HEK293 (cell line): ENCODE results near the gene LSM7.

Source experiments
- CTCF ChIA-PET: fragments of 350-600 bp; formaldehyde crosslinking; extraction: SDS; loops from one replicate; lab custom pipeline; 2021; ENCODE audit warnings: antibody characterized with exemption; lab: Yijun Ruan, JAX
- POLR2A ChIA-PET: fragments of 300-600 bp; formaldehyde crosslinking; extraction: SDS; loops from one replicate; lab custom pipeline; 2020; ENCODE audit warnings: antibody characterized with exemption, inconsistent platforms; lab: Yijun Ruan, JAX
- H3K27ac ChIP-seq: fragments of 200-500 bp; sonication (Bioruptor generic); 2 replicates; pipeline ENCODE4 v1.5.1; 2014; ENCODE audit warnings: low read depth, low read length, control low read depth, inconsistent platforms; ENCODE audit errors: extremely low read depth
- H3K36me3 ChIP-seq, 2 experiments: fragments of 200-500 bp in 1 of 2; sonication (Bioruptor generic) in 1 of 2; 1 replicate in 1 of 2; 2 replicates in 1 of 2; pipeline ENCODE4 v1.5.1; 2014 to 2017; ENCODE audit warnings: inconsistent platforms in 2 of 2, low read length in 2 of 2; ENCODE audit not compliant: control insufficient read depth in 2 of 2, insufficient read depth in 1 of 2
- H3K4me1 ChIP-seq: fragments of 200-500 bp; sonication (Bioruptor generic); 2 replicates; pipeline ENCODE4 v1.5.1; 2014; ENCODE audit warnings: mild to moderate bottlenecking, low read length, inconsistent platforms; ENCODE audit not compliant: control insufficient read depth, insufficient read depth
- H3K4me3 ChIP-seq: 2 replicates; pipeline ENCODE4 v1.5.1; 2011; ENCODE audit warnings: low read depth, mild to moderate bottlenecking, control low read depth, low read length, moderate library complexity
- H3K9me3 ChIP-seq: fragments of 200-500 bp; sonication (Bioruptor generic); 2 replicates; pipeline ENCODE4 v1.5.1; 2014; ENCODE audit warnings: low read depth, low read length, inconsistent platforms; ENCODE audit not compliant: control insufficient read depth, insufficient read depth
- GFI1B ChIP-seq: fragments of 450-650 bp; formaldehyde crosslinking; IDR thresholded peaks from 2 replicates; pipeline ENCODE4 v1.5.1; 2016; ENCODE audit warnings: missing biosample characterization, missing genetic modification characterization
- SETDB1 ChIP-seq: IDR thresholded peaks from one replicate; pipeline ENCODE4 v1.6.1; 2017; ENCODE audit warnings: mild to moderate bottlenecking, low read length, moderate library complexity, mixed read lengths; ENCODE audit not compliant: insufficient read length
- ZFP3 ChIP-seq: fragments of 450-650 bp; formaldehyde crosslinking; IDR thresholded peaks from 2 replicates; pipeline ENCODE4 v1.5.1; 2016; ENCODE audit warnings: low read depth, missing biosample characterization, missing genetic modification characterization
- ZFP69B ChIP-seq: fragments of 450-650 bp; formaldehyde crosslinking; IDR thresholded peaks from 2 replicates; pipeline ENCODE4 v1.5.1; 2016; ENCODE audit warnings: missing biosample characterization, missing genetic modification characterization
- ZNF184 ChIP-seq: fragments of 450-650 bp; IDR thresholded peaks from 2 replicates; pipeline ENCODE4 v1.5.1; 2018; ENCODE audit warnings: missing biosample characterization, mild to moderate bottlenecking, missing genetic modification characterization
- ZNF211 ChIP-seq: fragments of 450-650 bp; formaldehyde crosslinking; IDR thresholded peaks from 2 replicates; pipeline ENCODE4 v1.5.1; 2016; ENCODE audit warnings: low read depth, missing biosample characterization, missing genetic modification characterization
- ZNF302 ChIP-seq: fragments of 450-650 bp; formaldehyde crosslinking; IDR thresholded peaks from 2 replicates; pipeline ENCODE4 v1.5.1; 2016; ENCODE audit warnings: missing biosample characterization, missing genetic modification characterization, low read depth
- ZNF350 ChIP-seq: fragments of 450-650 bp; formaldehyde crosslinking; IDR thresholded peaks from 2 replicates; pipeline ENCODE4 v1.5.0; 2017; ENCODE audit warnings: missing biosample characterization, mild to moderate bottlenecking, missing genetic modification characterization
- ZNF37A ChIP-seq: fragments of 450-650 bp; IDR thresholded peaks from 2 replicates; pipeline ENCODE4 v1.5.1; 2018; ENCODE audit warnings: missing biosample characterization, missing genetic modification characterization
- ZNF530 ChIP-seq: fragments of 450-650 bp; formaldehyde crosslinking; IDR thresholded peaks from 2 replicates; pipeline ENCODE4 v1.5.1; 2016; ENCODE audit warnings: low read depth, missing biosample characterization, missing genetic modification characterization
- ZNF548 ChIP-seq: fragments of 450-650 bp; formaldehyde crosslinking; IDR thresholded peaks from 2 replicates; pipeline ENCODE4 v1.5.1; 2016; ENCODE audit warnings: missing biosample characterization, missing genetic modification characterization
- ZNF555 ChIP-seq: fragments of 450-650 bp; formaldehyde crosslinking; conservative IDR thresholded peaks from 2 replicates; pipeline ENCODE4 v1.5.1; 2017; ENCODE audit warnings: missing biosample characterization, mild to moderate bottlenecking, missing genetic modification characterization, inconsistent platforms
- ZNF558 ChIP-seq: fragments of 450-650 bp; formaldehyde crosslinking; IDR thresholded peaks from 2 replicates; pipeline ENCODE4 v1.5.1; 2016; ENCODE audit warnings: missing biosample characterization, missing genetic modification characterization
- ZNF768 ChIP-seq: fragments of 450-650 bp; formaldehyde crosslinking; IDR thresholded peaks from 2 replicates; pipeline ENCODE4 v1.5.1; 2018; ENCODE audit warnings: missing biosample characterization, mild to moderate bottlenecking, missing genetic modification characterization
- TF ChIP-seq, protein P1 (sequence below): fragments of 450-650 bp; formaldehyde crosslinking; IDR thresholded peaks from 2 replicates; pipeline ENCODE4 v1.5.1; 2016; ENCODE audit warnings: missing biosample characterization, missing genetic modification characterization, borderline replicate concordance
- TF ChIP-seq, protein P2 (sequence below): fragments of 450-650 bp; formaldehyde crosslinking; IDR thresholded peaks from 2 replicates; pipeline ENCODE4 v1.5.1; 2016; ENCODE audit warnings: missing biosample characterization, missing genetic modification characterization
- TF ChIP-seq, protein P3 (sequence below): fragments of 450-650 bp; formaldehyde crosslinking; IDR thresholded peaks from 2 replicates; pipeline ENCODE4 v1.5.1; 2016; ENCODE audit warnings: missing biosample characterization, missing genetic modification characterization

The LSM7 gene

DNA sequence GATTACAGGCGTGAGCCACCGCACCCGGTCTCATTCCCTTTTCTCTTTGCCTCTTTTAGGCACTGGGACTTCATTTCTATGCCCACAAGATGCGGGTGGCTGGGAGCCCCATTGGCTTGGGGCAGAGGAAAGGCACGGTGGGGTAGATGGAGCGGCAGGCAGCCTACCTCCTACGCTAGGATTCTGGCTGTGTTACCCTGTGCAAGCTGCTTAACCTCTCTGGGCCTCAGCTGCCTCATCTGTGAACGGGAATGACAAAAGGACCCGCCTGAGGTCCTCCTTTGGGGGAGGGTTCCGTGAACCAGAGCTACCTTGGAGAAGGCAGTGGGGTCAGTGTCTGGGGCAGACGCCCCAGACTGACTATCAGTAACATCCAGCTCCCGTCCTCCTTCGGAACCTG, 11.1 kb downstream of the LSM7 start:
- POLR2A ChIA-PET, result interaction anchor here (0.8 to 1.6 kb wide), 2 partner anchors 9 to 11 kb away, joined by 4 to 5 read pairs; partner anchors contain the start of gene LSM7
- TF ChIP-seq ZNF768 (tag by site-specific recombination), result 0 out of 2 replicates have a peak, but pooled peaks have one; percentile 56
- no peak for TF ChIP-seq ZNF37A (tag by site-specific recombination)

DNA sequence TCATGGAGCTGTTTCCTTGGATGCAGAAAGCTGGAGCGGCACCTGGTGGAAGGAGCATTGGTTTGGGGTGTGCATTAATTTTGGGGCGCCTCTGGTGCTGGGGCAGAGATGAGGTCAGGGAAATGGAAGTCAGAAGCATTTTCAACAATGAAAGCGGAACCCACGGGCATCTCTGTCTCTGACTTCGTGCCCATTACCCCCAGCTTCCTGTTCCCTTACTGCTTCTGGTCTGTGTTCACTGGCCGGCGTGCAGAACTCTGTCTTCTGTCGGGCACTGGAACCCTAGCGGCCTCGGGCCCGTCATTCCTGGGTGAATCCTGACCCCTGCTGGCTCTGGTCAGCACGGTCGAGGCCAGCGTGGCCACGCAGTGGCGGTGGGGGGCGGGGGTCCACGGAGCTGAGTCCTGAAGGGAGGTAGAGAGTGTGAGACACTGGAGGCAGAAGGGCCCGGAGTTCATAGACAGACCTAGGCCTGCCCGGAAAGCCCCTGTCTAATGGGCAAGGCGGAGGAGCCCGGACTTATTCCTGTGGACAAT, 12.5 kb downstream of the LSM7 start:
- Histone ChIP-seq H3K36me3 (no peaks in the 10 kb centered on the region), H3K9me3 (no peaks in the 10 kb centered on the region), H3K27ac (no peak overlapping the region)
- POLR2A ChIA-PET, result interaction anchor here (0.5 to 1.9 kb wide), 3 partner anchors 10 to 374 kb away, joined by 5 to 7 read pairs (median 6); partner anchors contain the start of gene LSM7
- TF ChIP-seq ZNF558 (tag by site-specific recombination) (no peak), ZNF184 (tag by site-specific recombination) (no peak), ZNF555 (tag by site-specific recombination) (no peak), ZNF350 (tag by site-specific recombination) (no peak), ZNF302 (no peak), ZNF530 (tag by site-specific recombination) (no peak), ZNF211 (tag by site-specific recombination) (no peak), ZNF548 (no peak), ZFP69B (tag by site-specific recombination) (no peak), GFI1B (tag by site-specific recombination) (no peak), SETDB1 (no peak), ZFP3 (tag by site-specific recombination) (no peak)
- TF ChIP-seq, protein P1, sequence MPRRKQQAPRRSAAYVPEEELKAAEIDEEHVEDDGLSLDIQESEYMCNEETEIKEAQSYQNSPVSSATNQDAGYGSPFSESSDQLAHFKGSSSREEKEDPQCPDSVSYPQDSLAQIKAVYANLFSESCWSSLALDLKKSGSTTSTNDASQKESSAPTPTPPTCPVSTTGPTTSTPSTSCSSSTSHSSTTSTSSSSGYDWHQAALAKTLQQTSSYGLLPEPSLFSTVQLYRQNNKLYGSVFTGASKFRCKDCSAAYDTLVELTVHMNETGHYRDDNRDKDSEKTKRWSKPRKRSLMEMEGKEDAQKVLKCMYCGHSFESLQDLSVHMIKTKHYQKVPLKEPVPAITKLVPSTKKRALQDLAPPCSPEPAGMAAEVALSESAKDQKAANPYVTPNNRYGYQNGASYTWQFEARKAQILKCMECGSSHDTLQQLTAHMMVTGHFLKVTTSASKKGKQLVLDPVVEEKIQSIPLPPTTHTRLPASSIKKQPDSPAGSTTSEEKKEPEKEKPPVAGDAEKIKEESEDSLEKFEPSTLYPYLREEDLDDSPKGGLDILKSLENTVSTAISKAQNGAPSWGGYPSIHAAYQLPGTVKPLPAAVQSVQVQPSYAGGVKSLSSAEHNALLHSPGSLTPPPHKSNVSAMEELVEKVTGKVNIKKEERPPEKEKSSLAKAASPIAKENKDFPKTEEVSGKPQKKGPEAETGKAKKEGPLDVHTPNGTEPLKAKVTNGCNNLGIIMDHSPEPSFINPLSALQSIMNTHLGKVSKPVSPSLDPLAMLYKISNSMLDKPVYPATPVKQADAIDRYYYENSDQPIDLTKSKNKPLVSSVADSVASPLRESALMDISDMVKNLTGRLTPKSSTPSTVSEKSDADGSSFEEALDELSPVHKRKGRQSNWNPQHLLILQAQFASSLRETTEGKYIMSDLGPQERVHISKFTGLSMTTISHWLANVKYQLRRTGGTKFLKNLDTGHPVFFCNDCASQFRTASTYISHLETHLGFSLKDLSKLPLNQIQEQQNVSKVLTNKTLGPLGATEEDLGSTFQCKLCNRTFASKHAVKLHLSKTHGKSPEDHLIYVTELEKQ (tag by site-specific recombination), result no peak
- TF ChIP-seq, protein P2, sequence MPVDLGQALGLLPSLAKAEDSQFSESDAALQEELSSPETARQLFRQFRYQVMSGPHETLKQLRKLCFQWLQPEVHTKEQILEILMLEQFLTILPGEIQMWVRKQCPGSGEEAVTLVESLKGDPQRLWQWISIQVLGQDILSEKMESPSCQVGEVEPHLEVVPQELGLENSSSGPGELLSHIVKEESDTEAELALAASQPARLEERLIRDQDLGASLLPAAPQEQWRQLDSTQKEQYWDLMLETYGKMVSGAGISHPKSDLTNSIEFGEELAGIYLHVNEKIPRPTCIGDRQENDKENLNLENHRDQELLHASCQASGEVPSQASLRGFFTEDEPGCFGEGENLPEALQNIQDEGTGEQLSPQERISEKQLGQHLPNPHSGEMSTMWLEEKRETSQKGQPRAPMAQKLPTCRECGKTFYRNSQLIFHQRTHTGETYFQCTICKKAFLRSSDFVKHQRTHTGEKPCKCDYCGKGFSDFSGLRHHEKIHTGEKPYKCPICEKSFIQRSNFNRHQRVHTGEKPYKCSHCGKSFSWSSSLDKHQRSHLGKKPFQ (tag by site-specific recombination), result no peak
- TF ChIP-seq, protein P3, sequence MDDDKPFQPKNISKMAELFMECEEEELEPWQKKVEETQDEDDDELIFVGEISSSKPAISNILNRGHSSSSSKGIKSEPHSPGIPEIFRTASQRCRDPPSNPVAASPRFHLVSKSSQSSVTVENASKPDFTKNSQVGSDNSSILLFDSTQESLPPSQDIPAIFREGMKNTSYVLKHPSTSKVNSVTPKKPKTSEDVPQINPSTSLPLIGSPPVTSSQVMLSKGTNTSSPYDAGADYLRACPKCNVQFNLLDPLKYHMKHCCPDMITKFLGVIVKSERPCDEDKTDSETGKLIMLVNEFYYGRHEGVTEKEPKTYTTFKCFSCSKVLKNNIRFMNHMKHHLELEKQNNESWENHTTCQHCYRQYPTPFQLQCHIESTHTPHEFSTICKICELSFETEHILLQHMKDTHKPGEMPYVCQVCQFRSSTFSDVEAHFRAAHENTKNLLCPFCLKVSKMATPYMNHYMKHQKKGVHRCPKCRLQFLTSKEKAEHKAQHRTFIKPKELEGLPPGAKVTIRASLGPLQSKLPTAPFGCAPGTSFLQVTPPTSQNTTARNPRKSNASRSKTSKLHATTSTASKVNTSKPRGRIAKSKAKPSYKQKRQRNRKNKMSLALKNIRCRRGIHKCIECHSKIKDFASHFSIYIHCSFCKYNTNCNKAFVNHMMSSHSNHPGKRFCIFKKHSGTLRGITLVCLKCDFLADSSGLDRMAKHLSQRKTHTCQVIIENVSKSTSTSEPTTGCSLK (tag by site-specific recombination), result no peak
- TF ChIP-seq, all 188 proteins: peak for 0
- CTCF ChIA-PET, result interaction anchor here (0.6 to 1.4 kb wide), 4 partner anchors 41 to 166 kb away, joined by 3 to 5 read pairs (median 4); no protein-coding TSS in a partner anchor
- H3K4me1 ChIP-seq, result no peaks in the 10 kb centered on the region
- no peak overlapping the region for H3K4me3 ChIP-seq

More for the DNA sequence above, 11.1 kb downstream of the LSM7 start:
- H3K4me3 ChIP-seq, result no peak overlapping the region
- CTCF ChIA-PET, result no interaction called here
- H3K4me1 ChIP-seq, result no peaks in the 10 kb centered on the region
- H3K27ac ChIP-seq, result no peak overlapping the region
- H3K9me3 ChIP-seq, result no peaks in the 10 kb centered on the region
- peaks cover 0 to 2% of the 10 kb centered on the region in 2 experiments; a peak in 1 of 3 replicates for H3K36me3 ChIP-seq
